PC-9 (cell line): ENCODE data around the gene CDS2. TPM values are rescaled to one million over a fixed set of nuclear protein-coding genes. Genes with fewer than 3 reads are reported as not detected.

Source experiments
- BruUV-seq: library from RNA; stranded (reverse); fragments of 400-500 nt; replicated peaks from 2 replicates; lab custom pipeline; 2021; lab: Mats Ljungman, UMichigan
- CTCF ChIA-PET: fragments of 300-600 bp; sonication (Branson Sonifier 250); formaldehyde crosslinking; loops from one replicate; lab custom pipeline; 2022; ENCODE audit warnings: antibody characterized with exemption; lab: Charles Lee
- POLR2A ChIA-PET: fragments of 300-600 bp; sonication (Branson Sonifier 250); formaldehyde crosslinking; loops from one replicate; lab custom pipeline; 2022; ENCODE audit warnings: antibody characterized with exemption; ENCODE audit not compliant: unreplicated experiment; lab: Charles Lee
- DNase-seq, 2 experiments: peaks; one replicate each; pipeline versions ENCODE4 v3.0.0 to v3.0.0-alpha.2; 2015 to 2022; ENCODE audit warnings: mixed read lengths in 1 of 2
- H2AFZ ChIP-seq: fragments of 200-600 bp; sonication (generic); 2 replicates; pipeline ENCODE4 v1.8.1; 2017; ENCODE audit warnings: antibody characterized with exemption
- H3F3A ChIP-seq: fragments of 200-600 bp; sonication (generic); 2 replicates; pipeline ENCODE4 v1.8.1; 2017; ENCODE audit warnings: antibody characterized with exemption, mild to moderate bottlenecking, low read depth; ENCODE audit not compliant: insufficient read depth
- H3K27ac ChIP-seq: fragments of 200-600 bp; sonication (generic); 2 replicates; pipeline ENCODE4 v1.6.1; 2016; ENCODE audit warnings: mixed run types
- H3K27me3 ChIP-seq: fragments of 200-600 bp; sonication (generic); 2 replicates; pipeline ENCODE4 v1.6.1; 2016; ENCODE audit warnings: low read depth, mixed run types; ENCODE audit not compliant: insufficient read depth
- H3K36me3 ChIP-seq: fragments of 200-600 bp; sonication (generic); 2 replicates; pipeline ENCODE4 v1.6.1; 2016; ENCODE audit warnings: low read depth, mixed run types
- H3K4me1 ChIP-seq: fragments of 200-600 bp; sonication (generic); replicated peaks from 2 replicates; pipeline ENCODE4 v1.6.1; 2016; ENCODE audit warnings: mixed run types; ENCODE audit not compliant: insufficient read depth
- H3K4me2 ChIP-seq: fragments of 200-600 bp; sonication (generic); 2 replicates; pipeline ENCODE4 v1.6.1; 2017; ENCODE audit warnings: mixed run types
- H3K4me3 ChIP-seq: fragments of 200-600 bp; sonication (generic); 2 replicates; pipeline ENCODE4 v1.6.1; 2016; ENCODE audit warnings: mixed run types
- H3K79me2 ChIP-seq: fragments of 200-600 bp; sonication (generic); 2 replicates; pipeline ENCODE4 v1.6.1; 2017; ENCODE audit warnings: low read depth, mixed run types
- H3K9me2 ChIP-seq: fragments of 200-600 bp; sonication (generic); 2 replicates; pipeline ENCODE4 v1.8.1; 2017; ENCODE audit warnings: mild to moderate bottlenecking; ENCODE audit not compliant: insufficient read depth
- H3K9me3 ChIP-seq: fragments of 200-600 bp; sonication (generic); 2 replicates; pipeline ENCODE4 v1.8.1; 2016; ENCODE audit warnings: low read depth; ENCODE audit not compliant: insufficient read depth
- H4K20me1 ChIP-seq: fragments of 200-600 bp; sonication (generic); 2 replicates; pipeline ENCODE4 v1.8.1; 2017; ENCODE audit not compliant: insufficient read depth
- EZH2 ChIP-seq: fragments of 200-600 bp; sonication (generic); IDR thresholded peaks from 2 replicates; pipeline ENCODE4 v1.8.0; 2017; ENCODE audit warnings: antibody characterized with exemption, low read depth
- intact Hi-C: fragments of 100-400 bp; cut with micrococcal nuclease; formaldehyde crosslinking; loops from one replicate; pipeline ENCODE4 v1.10.0; 2022; ENCODE audit not compliant: unreplicated experiment
- total RNA-seq: library from RNA; stranded (reverse); gene quantifications from 2 replicates; pipeline ENCODE4 v1.2.3, GENCODE V29; 2021
- TF ChIP-seq, protein P1 (sequence below): fragments of 200-600 bp; sonication (generic); conservative IDR thresholded peaks from 2 replicates; pipeline ENCODE4 v1.6.1; 2017; ENCODE audit warnings: mixed run types, antibody characterized with exemption, mild to moderate bottlenecking, moderate library complexity

Gene CDS2
- total RNA-seq, 1 experiment from 2014 or later: 42.8 TPM

GRCh38 chr20:5197270-5197827, 70.5 kb downstream of the CDS2 start:
- BruUV-seq: no TSS peak
- Histone ChIP-seq H3K4me3 (no peak overlapping the region), H3K27ac (no peak overlapping the region), H3K27me3 (no peaks in the 10 kb centered on the region), H4K20me1 (no peaks in the 10 kb centered on the region), H3K9me3 (no peaks in the 10 kb centered on the region), H3K36me3 (no peaks in the 10 kb centered on the region), H3K79me2 (no peaks in the 10 kb centered on the region), H3K4me1 (no peaks in the 10 kb centered on the region), H3K4me2 (no peak overlapping the region), H3K9me2 (no peaks in the 10 kb centered on the region), H2AFZ (no peak overlapping the region), H3F3A (no peaks in the 10 kb centered on the region)
- ChIA-PET CTCF (interaction anchor here (0.6 to 0.7 kb wide), 2 partner anchors 78 to 180 kb away, joined by 6 to 15 read pairs; partner anchors contain the start of gene PCNA), POLR2A (no interaction called here)
- no peak for DNase-seq
- intact Hi-C loops: loop anchor here (10.0 kb wide), 1 partner anchor 593 kb away; no protein-coding TSS in a partner anchor
- TF ChIP-seq, protein P1, sequence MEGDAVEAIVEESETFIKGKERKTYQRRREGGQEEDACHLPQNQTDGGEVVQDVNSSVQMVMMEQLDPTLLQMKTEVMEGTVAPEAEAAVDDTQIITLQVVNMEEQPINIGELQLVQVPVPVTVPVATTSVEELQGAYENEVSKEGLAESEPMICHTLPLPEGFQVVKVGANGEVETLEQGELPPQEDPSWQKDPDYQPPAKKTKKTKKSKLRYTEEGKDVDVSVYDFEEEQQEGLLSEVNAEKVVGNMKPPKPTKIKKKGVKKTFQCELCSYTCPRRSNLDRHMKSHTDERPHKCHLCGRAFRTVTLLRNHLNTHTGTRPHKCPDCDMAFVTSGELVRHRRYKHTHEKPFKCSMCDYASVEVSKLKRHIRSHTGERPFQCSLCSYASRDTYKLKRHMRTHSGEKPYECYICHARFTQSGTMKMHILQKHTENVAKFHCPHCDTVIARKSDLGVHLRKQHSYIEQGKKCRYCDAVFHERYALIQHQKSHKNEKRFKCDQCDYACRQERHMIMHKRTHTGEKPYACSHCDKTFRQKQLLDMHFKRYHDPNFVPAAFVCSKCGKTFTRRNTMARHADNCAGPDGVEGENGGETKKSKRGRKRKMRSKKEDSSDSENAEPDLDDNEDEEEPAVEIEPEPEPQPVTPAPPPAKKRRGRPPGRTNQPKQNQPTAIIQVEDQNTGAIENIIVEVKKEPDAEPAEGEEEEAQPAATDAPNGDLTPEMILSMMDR: no peak
- no peak for TF ChIP-seq EZH2

DNA sequence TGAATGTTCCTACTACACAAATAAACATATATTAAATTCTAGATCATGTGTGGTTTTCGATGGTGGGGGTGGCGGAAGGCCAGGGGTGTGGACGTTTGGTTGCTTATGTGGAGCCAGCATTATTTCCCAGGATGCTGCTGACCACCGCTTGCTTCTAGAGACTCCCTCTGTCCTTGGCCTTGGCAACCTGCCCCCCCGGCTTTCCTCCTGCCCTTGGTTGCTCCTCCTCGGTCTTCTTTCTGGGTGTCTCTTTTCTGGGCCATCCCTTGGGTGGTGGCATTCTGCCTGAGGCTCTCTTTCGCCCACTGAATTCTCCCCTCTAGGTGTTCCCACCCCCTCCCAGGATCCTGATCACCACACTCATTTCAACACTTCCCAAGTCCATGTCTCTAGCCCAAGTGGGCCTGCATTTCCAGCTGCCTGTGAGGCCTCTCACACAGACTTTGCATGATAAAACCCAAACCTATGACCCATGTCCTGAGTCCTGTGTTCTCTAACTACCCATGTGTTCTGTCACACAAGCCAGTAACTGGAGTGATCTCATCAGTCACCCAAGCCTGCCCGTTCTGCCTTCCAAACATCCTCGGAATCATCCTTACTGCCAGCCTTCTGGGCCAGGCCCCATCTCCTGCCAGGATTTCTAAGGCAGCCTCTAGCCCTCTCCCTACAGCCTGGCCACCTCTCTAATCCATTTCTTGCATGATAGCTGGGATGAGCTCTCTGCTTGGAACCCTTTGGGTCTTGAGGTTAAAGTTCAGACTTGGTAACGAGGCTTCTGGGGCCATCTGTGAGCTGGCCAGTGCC, 71.2 kb downstream of the CDS2 start:
- no peak overlapping the region for H3K4me3 ChIP-seq
- H3K9me3 ChIP-seq: no peaks in the 10 kb centered on the region
- H3K9me2 ChIP-seq: no peaks in the 10 kb centered on the region
- intact Hi-C loops: loop anchor here (10.0 kb wide), 1 partner anchor 593 kb away; no protein-coding TSS in a partner anchor
- no peaks in the 10 kb centered on the region for H3K79me2 ChIP-seq
- DNase-seq: no peak
- H4K20me1 ChIP-seq: no peaks in the 10 kb centered on the region
- TF ChIP-seq, protein P1: no peak
- TF ChIP-seq EZH2: no peak
- no peak overlapping the region for H2AFZ ChIP-seq
- POLR2A ChIA-PET: no interaction called here
- no peaks in the 10 kb centered on the region for H3K27me3 ChIP-seq
- no TSS peak for BruUV-seq
- no peak overlapping the region for H3K4me2 ChIP-seq
- no peaks in the 10 kb centered on the region for H3K4me1 ChIP-seq
- no peak overlapping the region for H3K27ac ChIP-seq
- no peaks in the 10 kb centered on the region for H3F3A ChIP-seq
- H3K36me3 ChIP-seq: no peaks in the 10 kb centered on the region
- CTCF ChIA-PET: interaction anchor here (0.7 kb wide), 1 partner anchor 78 kb away, joined by 15 read pairs; the partner anchor contains the start of gene PCNA

- Histone ChIP-seq H3K36me3 (no peaks in the 10 kb centered on the region), H3K4me1 (no peaks in the 10 kb centered on the region), H2AFZ (no peak overlapping the region), H3K4me2 (no peak overlapping the region), H3K27me3 (no peaks in the 10 kb centered on the region), H3K9me3 (no peaks in the 10 kb centered on the region), H3K27ac (no peak overlapping the region), H3F3A (no peaks in the 10 kb centered on the region), H3K79me2 (no peaks in the 10 kb centered on the region), H4K20me1 (no peaks in the 10 kb centered on the region), H3K9me2 (no peaks in the 10 kb centered on the region), H3K4me3 (no peak overlapping the region)
- TF ChIP-seq, protein P1: no peak
- no peak for TF ChIP-seq EZH2
- no peak for DNase-seq
- CTCF ChIA-PET: no interaction called here
- BruUV-seq: no TSS peak
- intact Hi-C loops: loop anchor here (10.0 kb wide), 1 partner anchor 594 kb away; no protein-coding TSS in a partner anchor
- POLR2A ChIA-PET: no interaction called here
Observed at GRCh38 chr20:5198651-5198924, 71.8 kb downstream of the CDS2 start.
